Parathyroid adenoma (tissue), 2 donors: ENCODE data around the gene ZSWIM4.

Source experiments
- H2AFZ ChIP-seq: fragments of 300-600 bp; sonication (generic); one replicate; pipeline ENCODE4 v1.7.0; 2017; ENCODE audit warnings: antibody characterized with exemption, mild to moderate bottlenecking
- H3K27ac ChIP-seq: fragments of 300-600 bp; sonication (generic); one replicate; pipeline ENCODE4 v1.7.0; 2017
- H3K27me3 ChIP-seq: fragments of 300-600 bp; sonication (generic); one replicate; pipeline ENCODE4 v1.7.0; 2017; ENCODE audit warnings: low read length; ENCODE audit not compliant: control insufficient read depth, insufficient read depth
- H3K36me3 ChIP-seq: fragments of 300-600 bp; sonication (generic); one replicate; pipeline ENCODE4 v1.7.0; 2017; ENCODE audit warnings: low read length; ENCODE audit not compliant: control insufficient read depth, insufficient read depth
- H3K4me1 ChIP-seq: fragments of 300-600 bp; sonication (generic); one replicate; pipeline ENCODE4 v1.7.0; 2017; ENCODE audit warnings: control low read depth
- H3K4me2 ChIP-seq: fragments of 300-600 bp; sonication (generic); one replicate; pipeline ENCODE4 v1.7.0; 2017; ENCODE audit warnings: low read length
- H3K4me3 ChIP-seq: fragments of 300-600 bp; sonication (generic); one replicate; pipeline ENCODE4 v1.7.0; 2017; ENCODE audit warnings: low read depth, low read length
- H3K79me2 ChIP-seq: fragments of 300-600 bp; sonication (generic); one replicate; pipeline ENCODE4 v1.7.0; 2017; ENCODE audit warnings: control low read depth
- H3K9ac ChIP-seq: fragments of 300-600 bp; sonication (generic); one replicate; pipeline ENCODE4 v1.7.0; 2017; ENCODE audit warnings: mild to moderate bottlenecking
- H3K9me3 ChIP-seq: fragments of 300-600 bp; sonication (generic); one replicate; pipeline ENCODE4 v1.7.0; 2017; ENCODE audit warnings: low read length; ENCODE audit not compliant: control insufficient read depth
- CTCF ChIP-seq: fragments of 300-600 bp; sonication (generic); IDR thresholded peaks from one replicate; pipeline ENCODE4 v1.7.0; 2017; ENCODE audit warnings: antibody characterized with exemption, mild to moderate bottlenecking
- donor health status: primary hyperparathyroidism.

The ZSWIM4 gene

GRCh38 chr19:13765395-13766094, 29.7 kb upstream of the ZSWIM4 start:
- peak overlapping the region; percentile 73 for H3K27ac ChIP-seq
- H3K36me3 ChIP-seq = no peaks in the 10 kb centered on the region
- H3K27me3 ChIP-seq = no peaks in the 10 kb centered on the region
- H2AFZ ChIP-seq = peak overlapping the region; percentile 79
- no peaks in the 10 kb centered on the region for H3K79me2 ChIP-seq
- H3K4me3 ChIP-seq = peak overlapping the region; percentile 27
- peaks cover 9% of the 10 kb centered on the region for H3K4me1 ChIP-seq
- H3K9me3 ChIP-seq = no peaks in the 10 kb centered on the region
- H3K4me2 ChIP-seq = peak overlapping the region; percentile 37
- no peak for TF ChIP-seq CTCF
- no peak overlapping the region for H3K9ac ChIP-seq

- Histone ChIP-seq H2AFZ (no peak overlapping the region), H3K9me3 (no peaks in the 10 kb centered on the region), H3K36me3 (no peaks in the 10 kb centered on the region), H3K9ac (no peak overlapping the region), H3K27me3 (no peaks in the 10 kb centered on the region), H3K4me2 (peak overlapping the region; percentile 37), H3K79me2 (no peaks in the 10 kb centered on the region), H3K4me3 (no peak overlapping the region), H3K27ac (peak overlapping the region; percentile 73), H3K4me1 (peaks cover 9% of the 10 kb centered on the region)
- no peak for TF ChIP-seq CTCF
Measured at GRCh38 chr19:13766095-13766481, 29.2 kb upstream of the ZSWIM4 start.

- Histone ChIP-seq H3K4me1 (peaks cover 9% of the 10 kb centered on the region), H3K4me3 (no peak overlapping the region), H3K27me3 (no peaks in the 10 kb centered on the region), H3K9me3 (no peaks in the 10 kb centered on the region), H3K4me2 (no peak overlapping the region), H3K36me3 (no peaks in the 10 kb centered on the region), H2AFZ (no peak overlapping the region), H3K79me2 (no peaks in the 10 kb centered on the region), H3K27ac (no peak overlapping the region), H3K9ac (no peak overlapping the region)
- no peak for TF ChIP-seq CTCF
Measured at GRCh38 chr19:13768510-13768909, 26.7 kb upstream of the ZSWIM4 start.

- Histone ChIP-seq H3K9ac (no peak overlapping the region), H3K36me3 (no peaks in the 10 kb centered on the region), H2AFZ (no peak overlapping the region), H3K4me2 (no peak overlapping the region), H3K4me1 (peaks cover 8% of the 10 kb centered on the region), H3K27me3 (no peaks in the 10 kb centered on the region), H3K79me2 (no peaks in the 10 kb centered on the region), H3K9me3 (no peaks in the 10 kb centered on the region), H3K4me3 (no peak overlapping the region), H3K27ac (no peak overlapping the region)
- TF ChIP-seq CTCF = no peak
Measured at GRCh38 chr19:13770013-13770635, 25.1 kb upstream of the ZSWIM4 start.
